Astrocyte of the cerebellum (primary cell): ENCODE results near the gene USP47.

Source experiments
- DNase-seq: peaks from one replicate; pipeline ENCODE4 v3.0.0-alpha.2; 2011; ENCODE audit warnings: low read depth
- H3K4me3 ChIP-seq: 2 replicates; pipeline ENCODE4 v1.5.1; 2011; ENCODE audit warnings: mild to moderate bottlenecking, low read depth, low read length, moderate library complexity
- in situ Hi-C: cut with HindIII; loops from 2 replicates; pipeline ENCODE4 v1.10.0; 2017; ENCODE audit warnings: low sequenced_read_pairs
- TF ChIP-seq, protein P1 (sequence below): IDR thresholded peaks from 2 replicates; pipeline ENCODE4 v1.5.1; 2012; ENCODE audit warnings: low read length, low read depth, moderate library complexity, mild to moderate bottlenecking; ENCODE audit errors: missing control alignments

USP47 gene

DNA sequence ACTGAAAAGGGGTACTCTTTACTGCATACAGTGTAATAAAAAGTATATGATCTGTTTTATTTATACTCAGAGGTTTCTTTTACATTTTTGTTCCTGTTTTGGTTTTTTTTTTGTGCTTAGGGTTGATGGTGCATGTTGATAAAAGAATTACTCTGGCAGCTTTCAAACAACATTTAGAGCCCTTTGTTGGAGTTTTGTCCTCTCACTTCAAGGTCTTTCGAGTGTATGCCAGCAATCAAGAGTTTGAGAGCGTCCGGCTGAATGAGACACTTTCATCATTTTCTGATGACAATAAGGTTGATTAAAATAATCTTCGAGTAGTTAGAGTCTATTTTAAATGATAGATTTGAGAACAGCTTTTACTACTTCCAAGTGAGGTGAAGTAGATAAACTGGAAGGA, 106.1 kb downstream of the USP47 start:
- no peak overlapping the region for H3K4me3 ChIP-seq
- in situ Hi-C loops = no loop called here
- DNase-seq = no peak
- TF ChIP-seq, protein P1, sequence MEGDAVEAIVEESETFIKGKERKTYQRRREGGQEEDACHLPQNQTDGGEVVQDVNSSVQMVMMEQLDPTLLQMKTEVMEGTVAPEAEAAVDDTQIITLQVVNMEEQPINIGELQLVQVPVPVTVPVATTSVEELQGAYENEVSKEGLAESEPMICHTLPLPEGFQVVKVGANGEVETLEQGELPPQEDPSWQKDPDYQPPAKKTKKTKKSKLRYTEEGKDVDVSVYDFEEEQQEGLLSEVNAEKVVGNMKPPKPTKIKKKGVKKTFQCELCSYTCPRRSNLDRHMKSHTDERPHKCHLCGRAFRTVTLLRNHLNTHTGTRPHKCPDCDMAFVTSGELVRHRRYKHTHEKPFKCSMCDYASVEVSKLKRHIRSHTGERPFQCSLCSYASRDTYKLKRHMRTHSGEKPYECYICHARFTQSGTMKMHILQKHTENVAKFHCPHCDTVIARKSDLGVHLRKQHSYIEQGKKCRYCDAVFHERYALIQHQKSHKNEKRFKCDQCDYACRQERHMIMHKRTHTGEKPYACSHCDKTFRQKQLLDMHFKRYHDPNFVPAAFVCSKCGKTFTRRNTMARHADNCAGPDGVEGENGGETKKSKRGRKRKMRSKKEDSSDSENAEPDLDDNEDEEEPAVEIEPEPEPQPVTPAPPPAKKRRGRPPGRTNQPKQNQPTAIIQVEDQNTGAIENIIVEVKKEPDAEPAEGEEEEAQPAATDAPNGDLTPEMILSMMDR = no peak

DNA sequence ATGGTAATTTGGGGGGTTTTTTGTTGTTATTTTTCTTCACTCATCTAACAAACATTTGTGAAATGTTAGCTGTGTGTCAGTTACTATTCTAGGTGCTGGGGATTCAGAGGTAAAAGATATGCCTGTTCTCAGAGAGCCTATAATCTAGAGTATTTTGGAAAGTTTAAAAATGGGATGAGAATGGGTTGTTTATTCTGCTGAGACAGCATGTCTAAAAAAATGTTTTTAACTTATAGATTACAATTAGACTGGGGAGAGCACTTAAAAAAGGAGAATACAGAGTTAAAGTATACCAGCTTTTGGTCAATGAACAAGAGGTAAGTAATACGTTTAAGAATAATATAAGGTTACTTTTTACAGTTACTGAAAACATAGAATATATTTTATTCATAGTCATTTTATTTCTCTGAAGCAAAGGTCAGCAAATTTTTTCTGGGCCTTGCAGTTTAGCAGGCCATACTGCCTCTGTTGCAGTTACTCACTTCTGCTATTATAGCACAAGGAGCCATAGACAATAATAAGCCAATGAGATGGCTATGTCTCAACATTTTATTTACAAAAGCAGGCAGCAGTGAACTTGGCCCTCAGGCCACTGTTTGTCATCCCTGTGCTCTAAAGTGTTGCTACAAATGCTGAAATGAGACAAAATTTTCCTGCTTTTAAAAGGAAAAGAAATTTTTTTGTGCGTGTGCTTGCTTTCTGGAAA, 106.6 kb downstream of the USP47 start:
- in situ Hi-C loops = no loop called here
- TF ChIP-seq, protein P1 = no peak
- H3K4me3 ChIP-seq = no peak overlapping the region
- no peak for DNase-seq

DNA sequence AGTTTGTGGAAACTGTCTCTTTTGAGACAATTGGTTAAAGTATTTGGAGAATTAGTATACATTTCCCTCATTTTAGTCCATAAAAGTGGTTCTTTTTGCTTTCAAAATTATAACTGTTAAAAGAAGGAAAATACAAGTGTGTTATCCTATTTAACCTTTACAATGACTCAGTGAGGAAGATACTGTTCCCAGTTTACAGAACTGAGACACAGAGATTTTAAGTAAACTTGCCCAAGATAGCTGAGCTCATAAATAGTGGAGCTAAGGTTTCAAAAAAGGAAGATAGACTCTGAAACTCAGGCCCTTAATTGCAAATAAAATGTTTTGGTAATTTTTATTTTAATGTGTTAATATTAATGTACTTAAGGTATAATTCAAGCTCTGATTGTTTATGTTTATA, 107.7 kb downstream of the USP47 start:
- no peak for DNase-seq
- H3K4me3 ChIP-seq = no peak overlapping the region
- in situ Hi-C loops = no loop called here
- TF ChIP-seq, protein P1 = no peak

DNA sequence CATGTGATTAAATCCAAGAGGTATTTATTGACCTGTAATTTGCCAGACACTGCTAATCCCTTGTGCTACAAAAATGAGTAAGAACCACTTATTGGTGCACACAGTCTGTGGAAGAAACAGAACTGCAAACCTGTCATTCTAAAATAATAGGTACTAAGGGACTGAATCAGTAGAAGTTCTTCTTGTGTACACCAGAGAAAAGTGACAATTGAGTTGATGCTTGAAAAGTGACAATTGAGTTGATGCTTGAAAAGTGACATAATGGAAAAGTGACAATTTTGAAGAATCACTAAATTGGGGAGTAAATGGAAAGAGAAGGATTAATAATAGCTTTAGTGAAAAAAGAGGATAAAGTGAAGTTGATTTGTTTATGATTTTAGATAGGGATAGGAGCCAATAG, 110.3 kb downstream of the USP47 start:
- DNase-seq = no peak
- TF ChIP-seq, protein P1 = no peak
- in situ Hi-C loops = no loop called here
- H3K4me3 ChIP-seq = no peak overlapping the region

DNA sequence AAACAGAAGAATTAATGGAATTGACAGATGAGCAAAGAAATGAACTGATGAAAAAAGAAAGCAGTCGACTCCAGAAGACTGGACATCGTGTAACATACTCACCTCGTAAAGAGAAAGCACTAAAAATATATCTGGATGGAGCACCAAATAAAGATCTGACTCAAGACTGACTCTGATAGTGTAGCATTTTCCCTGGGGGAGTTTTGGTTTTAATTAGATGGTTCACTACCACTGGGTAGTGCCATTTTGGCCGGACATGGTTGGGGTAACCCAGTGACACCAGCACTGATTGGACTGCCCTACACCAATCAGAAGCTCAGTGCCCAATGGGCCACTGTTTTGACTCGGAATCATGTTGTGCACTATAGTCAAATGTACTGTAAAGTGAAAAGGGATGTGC, 114.2 kb downstream of the USP47 start:
- in situ Hi-C loops = no loop called here
- TF ChIP-seq, protein P1 = no peak

DNA sequence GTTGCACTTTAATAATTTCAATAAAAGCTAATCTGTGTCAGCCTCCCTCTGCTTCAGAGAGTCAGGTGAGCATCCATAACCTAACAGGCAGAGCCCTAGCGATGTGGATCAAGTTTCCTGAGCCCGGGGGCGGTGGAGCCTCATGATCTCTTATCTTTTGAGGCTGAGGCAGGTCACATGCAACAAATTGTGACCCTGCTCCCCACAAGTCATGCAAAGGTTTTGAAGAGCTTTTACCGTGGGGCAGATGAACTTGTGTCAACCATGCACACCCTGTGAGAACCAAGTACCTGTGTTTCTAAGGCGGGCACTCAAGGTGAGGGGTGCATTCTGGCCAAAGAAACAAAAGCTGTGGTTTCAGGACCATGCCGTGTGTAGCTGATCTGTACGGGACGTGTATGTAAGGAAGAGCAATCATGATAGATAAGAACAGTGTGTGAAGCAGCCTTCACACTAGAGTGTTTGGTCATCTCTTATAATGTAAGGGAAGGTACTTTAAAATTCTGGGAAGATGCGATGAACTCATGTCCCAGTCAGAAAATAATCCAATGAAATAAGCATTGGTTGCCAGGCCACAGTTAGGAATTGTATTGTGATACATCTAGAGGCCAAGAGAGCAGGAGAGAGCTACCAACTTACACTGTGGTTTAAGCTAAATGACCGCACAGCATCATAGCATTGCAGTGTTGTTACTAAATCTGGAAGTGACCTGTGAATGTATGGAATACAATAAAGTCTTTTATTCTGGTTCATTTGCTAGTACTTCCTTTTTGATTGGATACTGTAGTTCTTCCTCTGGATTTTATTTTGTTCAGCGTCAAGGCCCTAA, 116.8 kb downstream of the USP47 start:
- no peak for DNase-seq
- TF ChIP-seq, protein P1 = no peak
- in situ Hi-C loops = no loop called here
- no peak overlapping the region for H3K4me3 ChIP-seq

More for the DNA sequence above, 114.2 kb downstream of the USP47 start:
- H3K4me3 ChIP-seq = no peak overlapping the region
- no peak for DNase-seq
